Lower leg skin (tissue), 3 donors: Measurements from ENCODE around the gene MEN1.

ENCODE experiments used
- POLR2A ChIP-seq, 2 donors: fragments of 450-650 bp; IDR thresholded peaks; one replicate each; pipeline ENCODE4 v1.6.1; 2016 to 2017; ENCODE audit warnings: antibody characterized with exemption in 2 of 2, mild to moderate bottlenecking in 1 of 2, moderate library complexity in 1 of 2
- TF ChIP-seq, protein P1 (sequence below), 3 donors: fragments of 450-650 bp; IDR thresholded peaks; one replicate each; pipeline ENCODE4 v1.5.1; 2016; ENCODE audit warnings: antibody characterized with exemption in 3 of 3, mild to moderate bottlenecking in 3 of 3, moderate library complexity in 2 of 3

- no peak for TF ChIP-seq POLR2A (IDR thresholded peaks at IDR 0.05)
- TF ChIP-seq, protein P1, sequence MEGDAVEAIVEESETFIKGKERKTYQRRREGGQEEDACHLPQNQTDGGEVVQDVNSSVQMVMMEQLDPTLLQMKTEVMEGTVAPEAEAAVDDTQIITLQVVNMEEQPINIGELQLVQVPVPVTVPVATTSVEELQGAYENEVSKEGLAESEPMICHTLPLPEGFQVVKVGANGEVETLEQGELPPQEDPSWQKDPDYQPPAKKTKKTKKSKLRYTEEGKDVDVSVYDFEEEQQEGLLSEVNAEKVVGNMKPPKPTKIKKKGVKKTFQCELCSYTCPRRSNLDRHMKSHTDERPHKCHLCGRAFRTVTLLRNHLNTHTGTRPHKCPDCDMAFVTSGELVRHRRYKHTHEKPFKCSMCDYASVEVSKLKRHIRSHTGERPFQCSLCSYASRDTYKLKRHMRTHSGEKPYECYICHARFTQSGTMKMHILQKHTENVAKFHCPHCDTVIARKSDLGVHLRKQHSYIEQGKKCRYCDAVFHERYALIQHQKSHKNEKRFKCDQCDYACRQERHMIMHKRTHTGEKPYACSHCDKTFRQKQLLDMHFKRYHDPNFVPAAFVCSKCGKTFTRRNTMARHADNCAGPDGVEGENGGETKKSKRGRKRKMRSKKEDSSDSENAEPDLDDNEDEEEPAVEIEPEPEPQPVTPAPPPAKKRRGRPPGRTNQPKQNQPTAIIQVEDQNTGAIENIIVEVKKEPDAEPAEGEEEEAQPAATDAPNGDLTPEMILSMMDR (IDR thresholded peaks at IDR 0.05): no peak
These were observed 38.0 kb upstream of the MEN1 start for GRCh38 chr11:64848214-64848825.
